Measurements from ENCODE around the gene PDGFB.

Gene PDGFB

GRCh38 chr22:39208013-39208680 lies 36.6 kb downstream of the PDGFB start:
- DNase-seq (ENCODE audit: low read depth in 3 of 3, low spot score in 1 of 3) = no peak

- no peak for DNase-seq (ENCODE audit: low read depth in 3 of 3, low spot score in 1 of 3)
These were observed 37.4 kb downstream of the PDGFB start for GRCh38 chr22:39207141-39208012.

GRCh38 chr22:39206491-39206890 lies 38.3 kb downstream of the PDGFB start:
- DNase-seq (ENCODE audit: low read depth in 3 of 3, low spot score in 1 of 3) = no peak

GRCh38 chr22:39205344-39206021 lies 39.3 kb downstream of the PDGFB start:
- DNase-seq (ENCODE audit: low read depth in 3 of 3, low spot score in 1 of 3) = no peak

GRCh38 chr22:39204216-39204615 lies 40.6 kb downstream of the PDGFB start:
- no peak for DNase-seq (ENCODE audit: low read depth in 3 of 3, low spot score in 1 of 3)

GRCh38 chr22:39197578-39197977 lies 47.2 kb downstream of the PDGFB start:
- no peak for DNase-seq (ENCODE audit: low read depth in 3 of 3, low spot score in 1 of 3)

- no peak for DNase-seq (ENCODE audit: low read depth in 3 of 3, low spot score in 1 of 3)
These were observed 50.7 kb downstream of the PDGFB start for GRCh38 chr22:39194098-39194497.

GRCh38 chr22:39188809-39189208 lies 56.0 kb downstream of the PDGFB start:
- no peak for DNase-seq (ENCODE audit: low read depth in 3 of 3, low spot score in 1 of 3)

GRCh38 chr22:39185601-39186012 lies 59.2 kb downstream of the PDGFB start:
- no peak for DNase-seq (ENCODE audit: low read depth in 3 of 3, low spot score in 1 of 3)

GRCh38 chr22:39184586-39185577 lies 59.9 kb downstream of the PDGFB start:
- DNase-seq (ENCODE audit: low read depth in 3 of 3, low spot score in 1 of 3) = no peak

- no peak for DNase-seq (ENCODE audit: low read depth in 3 of 3, low spot score in 1 of 3)
These were observed 60.7 kb downstream of the PDGFB start for GRCh38 chr22:39183991-39184585.

GRCh38 chr22:39182478-39183030 lies 62.2 kb downstream of the PDGFB start:
- DNase-seq (ENCODE audit: low read depth in 3 of 3, low spot score in 1 of 3) = no peak

GRCh38 chr22:39181778-39182177 lies 63.0 kb downstream of the PDGFB start:
- DNase-seq (ENCODE audit: low read depth in 3 of 3, low spot score in 1 of 3) = no peak

- DNase-seq (ENCODE audit: low read depth in 3 of 3, low spot score in 1 of 3) = no peak
These were observed 63.4 kb downstream of the PDGFB start for GRCh38 chr22:39181356-39181755.

GRCh38 chr22:39179841-39180335 lies 64.9 kb downstream of the PDGFB start:
- no peak for DNase-seq (ENCODE audit: low read depth in 3 of 3, low spot score in 1 of 3)

GRCh38 chr22:39179401-39179827 lies 65.4 kb downstream of the PDGFB start:
- DNase-seq (ENCODE audit: low read depth in 3 of 3, low spot score in 1 of 3) = no peak

- DNase-seq (ENCODE audit: low read depth in 3 of 3, low spot score in 1 of 3) = no peak
These were observed 66.3 kb downstream of the PDGFB start for GRCh38 chr22:39178206-39179111.

GRCh38 chr22:39177791-39178190 lies 67.0 kb downstream of the PDGFB start:
- no peak for DNase-seq (ENCODE audit: low read depth in 3 of 3, low spot score in 1 of 3)

- DNase-seq (ENCODE audit: low read depth in 3 of 3, low spot score in 1 of 3) = no peak
These were observed 67.4 kb downstream of the PDGFB start for GRCh38 chr22:39177456-39177775.
